Measurements from ENCODE around the gene GTF2IRD1.

- TF ChIP-seq ELF4 (CRISPR knock-in tag; IDR thresholded peaks at IDR 0.05; ENCODE audit: borderline replicate concordance), result no peak
- TF ChIP-seq, protein P1, sequence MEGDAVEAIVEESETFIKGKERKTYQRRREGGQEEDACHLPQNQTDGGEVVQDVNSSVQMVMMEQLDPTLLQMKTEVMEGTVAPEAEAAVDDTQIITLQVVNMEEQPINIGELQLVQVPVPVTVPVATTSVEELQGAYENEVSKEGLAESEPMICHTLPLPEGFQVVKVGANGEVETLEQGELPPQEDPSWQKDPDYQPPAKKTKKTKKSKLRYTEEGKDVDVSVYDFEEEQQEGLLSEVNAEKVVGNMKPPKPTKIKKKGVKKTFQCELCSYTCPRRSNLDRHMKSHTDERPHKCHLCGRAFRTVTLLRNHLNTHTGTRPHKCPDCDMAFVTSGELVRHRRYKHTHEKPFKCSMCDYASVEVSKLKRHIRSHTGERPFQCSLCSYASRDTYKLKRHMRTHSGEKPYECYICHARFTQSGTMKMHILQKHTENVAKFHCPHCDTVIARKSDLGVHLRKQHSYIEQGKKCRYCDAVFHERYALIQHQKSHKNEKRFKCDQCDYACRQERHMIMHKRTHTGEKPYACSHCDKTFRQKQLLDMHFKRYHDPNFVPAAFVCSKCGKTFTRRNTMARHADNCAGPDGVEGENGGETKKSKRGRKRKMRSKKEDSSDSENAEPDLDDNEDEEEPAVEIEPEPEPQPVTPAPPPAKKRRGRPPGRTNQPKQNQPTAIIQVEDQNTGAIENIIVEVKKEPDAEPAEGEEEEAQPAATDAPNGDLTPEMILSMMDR (CRISPR knock-in tag; IDR thresholded peaks at IDR 0.05), result no peak
- TF ChIP-seq ZSCAN22 (CRISPR knock-in tag; IDR thresholded peaks at IDR 0.05), result no peak
- TF ChIP-seq ZNF546 (CRISPR knock-in tag; conservative IDR thresholded peaks at IDR 0.05), result no peak
- TF ChIP-seq ZUFSP (CRISPR knock-in tag; IDR thresholded peaks at IDR 0.05; ENCODE audit: borderline replicate concordance), result no peak
These were observed 178.8 kb downstream of the GTF2IRD1 start for GRCh38 chr7:74632505-74632904.
